Measurements from ENCODE around the gene TBC1D3B.

The TBC1D3B gene

DNA sequence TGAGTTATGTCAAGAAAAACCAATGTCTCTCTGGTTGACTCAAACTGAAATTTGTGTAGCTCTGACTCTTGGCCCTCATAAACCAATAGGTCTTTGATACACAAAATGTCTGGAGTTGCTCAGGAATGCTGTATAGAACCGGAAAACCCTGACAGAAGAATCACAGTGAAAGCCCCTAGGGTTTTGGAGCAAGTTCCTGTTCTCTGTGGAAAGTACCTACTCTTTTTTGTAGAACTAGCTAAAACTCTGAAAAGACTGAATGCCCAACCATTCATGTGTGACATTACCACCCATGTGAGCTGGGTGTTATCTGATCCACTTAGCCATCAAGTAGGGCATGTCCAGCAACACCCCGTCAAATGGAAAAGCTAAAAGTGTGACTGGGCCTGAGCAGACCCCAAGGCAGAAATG is 44.0 kb downstream of the TBC1D3B start:
- DNase-seq (ENCODE audit: low spot score): no peak
- TF ChIP-seq, protein P1, sequence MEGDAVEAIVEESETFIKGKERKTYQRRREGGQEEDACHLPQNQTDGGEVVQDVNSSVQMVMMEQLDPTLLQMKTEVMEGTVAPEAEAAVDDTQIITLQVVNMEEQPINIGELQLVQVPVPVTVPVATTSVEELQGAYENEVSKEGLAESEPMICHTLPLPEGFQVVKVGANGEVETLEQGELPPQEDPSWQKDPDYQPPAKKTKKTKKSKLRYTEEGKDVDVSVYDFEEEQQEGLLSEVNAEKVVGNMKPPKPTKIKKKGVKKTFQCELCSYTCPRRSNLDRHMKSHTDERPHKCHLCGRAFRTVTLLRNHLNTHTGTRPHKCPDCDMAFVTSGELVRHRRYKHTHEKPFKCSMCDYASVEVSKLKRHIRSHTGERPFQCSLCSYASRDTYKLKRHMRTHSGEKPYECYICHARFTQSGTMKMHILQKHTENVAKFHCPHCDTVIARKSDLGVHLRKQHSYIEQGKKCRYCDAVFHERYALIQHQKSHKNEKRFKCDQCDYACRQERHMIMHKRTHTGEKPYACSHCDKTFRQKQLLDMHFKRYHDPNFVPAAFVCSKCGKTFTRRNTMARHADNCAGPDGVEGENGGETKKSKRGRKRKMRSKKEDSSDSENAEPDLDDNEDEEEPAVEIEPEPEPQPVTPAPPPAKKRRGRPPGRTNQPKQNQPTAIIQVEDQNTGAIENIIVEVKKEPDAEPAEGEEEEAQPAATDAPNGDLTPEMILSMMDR (IDR thresholded peaks at IDR 0.05; ENCODE audit: borderline replicate concordance, control extremely low read depth, extremely low read depth, insufficient read depth, missing control alignments): no peak
- in situ Hi-C loops (cut with MboI; ENCODE audit: low sequenced_read_pairs, unreplicated experiment): no loop called here

DNA sequence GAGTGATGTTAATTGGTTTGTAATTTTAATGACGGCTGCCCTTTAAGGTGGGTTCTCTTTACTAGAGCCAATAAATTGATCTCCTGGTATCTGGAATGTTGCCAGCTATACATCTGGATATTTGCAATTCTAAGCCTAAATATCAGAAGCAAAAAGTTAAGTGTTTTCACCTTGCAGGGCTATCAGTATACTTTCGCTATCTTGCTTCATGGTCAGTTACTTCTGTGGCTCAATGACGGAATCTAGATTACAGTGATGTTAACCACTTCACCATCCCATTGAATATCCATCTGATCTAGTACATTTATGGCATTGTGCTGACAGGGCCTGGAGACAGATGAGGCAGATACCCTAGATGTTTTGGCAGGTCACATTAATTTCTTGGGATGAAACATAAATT is 44.5 kb downstream of the TBC1D3B start:
- in situ Hi-C loops (cut with MboI; ENCODE audit: low sequenced_read_pairs, unreplicated experiment): no loop called here
- TF ChIP-seq, protein P1 (IDR thresholded peaks at IDR 0.05; ENCODE audit: borderline replicate concordance, control extremely low read depth, extremely low read depth, insufficient read depth, missing control alignments): no peak
- no peak for DNase-seq (ENCODE audit: low spot score)

- TF ChIP-seq, protein P1 (IDR thresholded peaks at IDR 0.05; ENCODE audit: borderline replicate concordance, control extremely low read depth, extremely low read depth, insufficient read depth, missing control alignments): no peak
- in situ Hi-C loops (cut with MboI; ENCODE audit: low sequenced_read_pairs, unreplicated experiment): no loop called here
- no peak for DNase-seq (ENCODE audit: low spot score)
Observed at GRCh38 chr17:36131421-36131820, 45.0 kb downstream of the TBC1D3B start.

GRCh38 chr17:36130346-36130745 is 46.1 kb downstream of the TBC1D3B start:
- in situ Hi-C loops (cut with MboI; ENCODE audit: low sequenced_read_pairs, unreplicated experiment): no loop called here
- no peak for DNase-seq (ENCODE audit: low spot score)
- TF ChIP-seq, protein P1 (IDR thresholded peaks at IDR 0.05; ENCODE audit: borderline replicate concordance, control extremely low read depth, extremely low read depth, insufficient read depth, missing control alignments): no peak

DNA sequence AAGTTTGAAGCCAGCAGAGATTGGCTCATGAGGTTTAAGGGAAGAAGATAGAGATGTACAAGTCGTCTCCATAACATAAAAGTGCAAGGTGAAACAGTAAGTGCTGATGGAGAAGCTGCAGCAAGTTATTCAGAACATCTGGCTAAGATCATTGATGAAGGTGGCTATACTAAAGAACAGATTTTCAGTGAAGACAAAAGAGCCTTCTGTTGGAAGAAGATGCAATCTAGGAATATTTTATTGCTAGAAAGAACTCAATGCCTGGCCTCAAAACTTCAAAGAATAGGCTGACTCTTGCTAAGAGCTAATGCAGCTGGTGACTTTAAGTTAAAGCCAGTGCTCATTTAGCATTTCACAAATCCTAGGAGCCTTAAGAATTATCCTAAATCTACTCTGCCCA is 46.8 kb downstream of the TBC1D3B start:
- in situ Hi-C loops (cut with MboI; ENCODE audit: low sequenced_read_pairs, unreplicated experiment): no loop called here
- no peak for DNase-seq (ENCODE audit: low spot score)
- TF ChIP-seq, protein P1 (IDR thresholded peaks at IDR 0.05; ENCODE audit: borderline replicate concordance, control extremely low read depth, extremely low read depth, insufficient read depth, missing control alignments): no peak

GRCh38 chr17:36128411-36128978 is 47.9 kb downstream of the TBC1D3B start:
- TF ChIP-seq, protein P1 (IDR thresholded peaks at IDR 0.05; ENCODE audit: borderline replicate concordance, control extremely low read depth, extremely low read depth, insufficient read depth, missing control alignments): no peak
- in situ Hi-C loops (cut with MboI; ENCODE audit: low sequenced_read_pairs, unreplicated experiment): no loop called here
- DNase-seq (ENCODE audit: low spot score): no peak

Data from GM13976 (cell line).